Loucy (cell line): Measurements from ENCODE around the gene FOXD1.

Experiments
- H2AFZ ChIP-seq: fragments of 200-600 bp; sonication (generic); 2 replicates; pipeline ENCODE4 v1.6.0; 2016; ENCODE audit warnings: antibody characterized with exemption, mild to moderate bottlenecking, low read length, moderate library complexity
- H3F3A ChIP-seq: fragments of 200-600 bp; 2 replicates; pipeline ENCODE4 v1.6.0; 2016; ENCODE audit warnings: antibody characterized with exemption, low read depth, mild to moderate bottlenecking
- H3K27me3 ChIP-seq: fragments of 200-600 bp; sonication (generic); 2 replicates; pipeline ENCODE4 v1.6.1; 2014; ENCODE audit warnings: low read length, mild to moderate bottlenecking; ENCODE audit not compliant: insufficient read depth, poor library complexity, severe bottlenecking
- H3K36me3 ChIP-seq: fragments of 200-600 bp; sonication (generic); 2 replicates; pipeline ENCODE4 v1.6.1; 2016; ENCODE audit warnings: low read length; ENCODE audit not compliant: insufficient read depth
- H3K4me1 ChIP-seq: fragments of 200-600 bp; sonication (generic); 2 replicates; pipeline ENCODE4 v1.5.1; 2014; ENCODE audit warnings: low read length, mild to moderate bottlenecking; ENCODE audit not compliant: insufficient read depth, poor library complexity, severe bottlenecking
- H3K4me2 ChIP-seq: fragments of 200-600 bp; sonication (generic); 2 replicates; pipeline ENCODE4 v1.6.0; 2014; ENCODE audit warnings: antibody characterized with exemption, low read length, low read depth, mild to moderate bottlenecking; ENCODE audit not compliant: poor library complexity, severe bottlenecking
- H3K4me3 ChIP-seq: fragments of 200-600 bp; sonication (generic); 2 replicates; pipeline ENCODE4 v1.5.1; 2014; ENCODE audit warnings: low read length, mild to moderate bottlenecking, mixed read lengths; ENCODE audit not compliant: poor library complexity, severe bottlenecking
- H3K79me2 ChIP-seq: fragments of 200-600 bp; sonication (generic); 2 replicates; pipeline ENCODE4 v1.6.1; 2014; ENCODE audit warnings: low read length; ENCODE audit not compliant: insufficient read depth
- H3K9ac ChIP-seq: fragments of 200-600 bp; sonication (generic); 2 replicates; pipeline ENCODE4 v1.6.0; 2014; ENCODE audit warnings: mild to moderate bottlenecking, low read depth, low read length, moderate library complexity; ENCODE audit not compliant: poor library complexity, severe bottlenecking
- H3K9me2 ChIP-seq: fragments of 200-600 bp; sonication (generic); replicated peaks from 2 replicates; pipeline ENCODE4 v1.6.1; 2016; ENCODE audit warnings: low read depth, low read length, mixed read lengths
- H3K9me3 ChIP-seq: fragments of 200-600 bp; sonication (generic); 2 replicates; pipeline ENCODE4 v1.6.1; 2014; ENCODE audit warnings: mild to moderate bottlenecking, antibody characterized with exemption, low read length, low read depth; ENCODE audit not compliant: insufficient read depth
- H4K20me1 ChIP-seq: fragments of 200-600 bp; sonication (generic); 2 replicates; pipeline ENCODE4 v1.6.0; 2014; ENCODE audit warnings: antibody characterized with exemption, low read length, mild to moderate bottlenecking; ENCODE audit not compliant: insufficient read depth, poor library complexity, severe bottlenecking
- EZH2phosphoT487 ChIP-seq: fragments of 200-600 bp; IDR thresholded peaks from 2 replicates; pipeline ENCODE4 v1.6.1; 2018; ENCODE audit warnings: antibody characterized with exemption, mild to moderate bottlenecking, moderate library complexity, borderline replicate concordance
- TF ChIP-seq, protein P1 (sequence below): fragments of 200-600 bp; sonication (generic); conservative IDR thresholded peaks from 2 replicates; pipeline ENCODE4 v1.5.1; 2014; ENCODE audit warnings: mild to moderate bottlenecking, antibody characterized with exemption, low read length

Gene FOXD1

DNA sequence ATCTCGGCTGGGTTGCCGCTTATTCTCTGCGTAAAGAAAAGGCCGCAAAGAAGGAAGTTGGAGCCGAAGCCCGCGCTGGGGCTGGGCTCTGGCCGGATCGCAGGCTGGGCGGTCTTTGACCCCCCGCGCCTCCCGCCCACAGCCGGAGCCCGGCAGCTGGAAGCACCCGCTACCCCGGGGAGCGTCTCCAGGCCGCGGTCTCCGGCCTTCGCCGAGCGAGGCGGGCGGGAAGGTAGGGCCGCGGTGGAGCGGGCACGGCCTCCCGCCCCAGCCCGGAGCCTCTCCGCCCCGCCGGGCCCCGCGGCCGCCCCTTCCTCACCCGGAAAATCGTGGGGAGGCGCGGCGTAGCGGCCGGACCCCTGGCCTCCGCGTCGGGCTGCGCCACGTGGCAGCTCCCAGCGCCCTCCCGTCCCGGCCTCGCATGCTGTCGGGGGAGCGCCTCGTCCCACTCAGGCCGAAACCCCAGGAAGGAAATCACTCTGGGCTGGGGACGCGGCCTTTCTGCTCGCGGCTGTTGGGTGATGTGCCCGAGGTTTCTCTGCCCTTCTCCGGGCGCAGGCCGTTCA, 12.0 kb downstream of the FOXD1 start:
- Histone ChIP-seq H4K20me1 (no peaks in the 10 kb centered on the region), H3K4me2 (no peak overlapping the region), H3K9ac (no peak overlapping the region), H3K79me2 (no peaks in the 10 kb centered on the region), H3K4me3 (no peak overlapping the region), H3K36me3 (no peaks in the 10 kb centered on the region), H3K27me3 (no peaks in the 10 kb centered on the region), H3F3A (no peaks in the 10 kb centered on the region), H3K4me1 (no peaks in the 10 kb centered on the region), H3K9me3 (no peaks in the 10 kb centered on the region), H3K9me2 (no peaks in the 10 kb centered on the region), H2AFZ (no peak overlapping the region)
- TF ChIP-seq EZH2phosphoT487, result no peak
- TF ChIP-seq, protein P1, sequence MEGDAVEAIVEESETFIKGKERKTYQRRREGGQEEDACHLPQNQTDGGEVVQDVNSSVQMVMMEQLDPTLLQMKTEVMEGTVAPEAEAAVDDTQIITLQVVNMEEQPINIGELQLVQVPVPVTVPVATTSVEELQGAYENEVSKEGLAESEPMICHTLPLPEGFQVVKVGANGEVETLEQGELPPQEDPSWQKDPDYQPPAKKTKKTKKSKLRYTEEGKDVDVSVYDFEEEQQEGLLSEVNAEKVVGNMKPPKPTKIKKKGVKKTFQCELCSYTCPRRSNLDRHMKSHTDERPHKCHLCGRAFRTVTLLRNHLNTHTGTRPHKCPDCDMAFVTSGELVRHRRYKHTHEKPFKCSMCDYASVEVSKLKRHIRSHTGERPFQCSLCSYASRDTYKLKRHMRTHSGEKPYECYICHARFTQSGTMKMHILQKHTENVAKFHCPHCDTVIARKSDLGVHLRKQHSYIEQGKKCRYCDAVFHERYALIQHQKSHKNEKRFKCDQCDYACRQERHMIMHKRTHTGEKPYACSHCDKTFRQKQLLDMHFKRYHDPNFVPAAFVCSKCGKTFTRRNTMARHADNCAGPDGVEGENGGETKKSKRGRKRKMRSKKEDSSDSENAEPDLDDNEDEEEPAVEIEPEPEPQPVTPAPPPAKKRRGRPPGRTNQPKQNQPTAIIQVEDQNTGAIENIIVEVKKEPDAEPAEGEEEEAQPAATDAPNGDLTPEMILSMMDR, result no peak

DNA sequence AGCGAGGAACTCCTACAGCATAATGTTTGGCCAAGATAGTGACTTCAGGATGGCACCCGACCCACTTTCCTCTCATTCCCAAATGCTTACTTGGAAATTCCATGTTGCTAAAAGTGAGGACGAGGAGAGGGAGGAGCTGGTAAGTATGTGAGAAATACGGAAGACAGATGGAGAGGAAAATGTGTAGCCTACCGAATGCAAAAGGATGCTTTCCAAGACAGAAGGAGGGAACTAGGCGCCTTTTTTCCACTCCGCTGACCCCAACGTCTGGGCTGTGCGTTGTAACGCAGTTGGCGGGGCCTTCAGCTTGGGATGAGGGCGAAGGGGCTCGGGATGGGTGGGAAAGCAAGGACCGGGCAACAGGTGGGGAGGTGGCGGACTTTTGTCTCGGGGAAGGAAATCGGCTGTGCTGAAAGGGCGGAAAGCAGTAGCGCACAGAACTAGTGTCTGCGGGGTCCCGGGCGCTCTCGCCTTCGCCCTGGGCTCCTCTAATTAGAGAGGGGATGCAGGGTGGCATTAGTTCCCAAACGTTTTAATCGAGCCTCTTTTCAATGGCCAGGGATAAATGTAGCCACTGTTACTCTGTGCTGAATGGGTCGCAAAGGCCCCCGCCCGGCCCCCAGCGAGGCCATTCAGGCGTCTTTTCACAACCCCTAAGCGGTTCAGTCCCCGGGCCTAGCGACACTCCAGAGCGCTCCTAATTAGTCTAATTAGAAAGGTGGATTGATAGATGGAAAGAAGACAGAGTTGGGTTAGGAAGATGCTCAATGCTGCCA, 12.6 kb downstream of the FOXD1 start:
- Histone ChIP-seq H3K4me2 (no peak overlapping the region), H3K36me3 (no peaks in the 10 kb centered on the region), H3K9me2 (no peaks in the 10 kb centered on the region), H3K4me3 (no peak overlapping the region), H3F3A (no peaks in the 10 kb centered on the region), H2AFZ (no peak overlapping the region), H3K4me1 (no peaks in the 10 kb centered on the region), H3K9ac (no peak overlapping the region), H4K20me1 (no peaks in the 10 kb centered on the region), H3K27me3 (no peaks in the 10 kb centered on the region), H3K79me2 (no peaks in the 10 kb centered on the region), H3K9me3 (no peaks in the 10 kb centered on the region)
- TF ChIP-seq, protein P1, result no peak
- TF ChIP-seq EZH2phosphoT487, result no peak

GRCh38 chr5:73434907-73435306, 13.7 kb downstream of the FOXD1 start:
- H3K27me3 ChIP-seq, result no peaks in the 10 kb centered on the region
- TF ChIP-seq, protein P1, result no peak
- TF ChIP-seq EZH2phosphoT487, result no peak
- no peaks in the 10 kb centered on the region for H3K9me2 ChIP-seq
- no peak overlapping the region for H3K4me3 ChIP-seq
- H3F3A ChIP-seq, result no peaks in the 10 kb centered on the region
- no peaks in the 10 kb centered on the region for H3K79me2 ChIP-seq
- no peaks in the 10 kb centered on the region for H3K4me1 ChIP-seq
- no peaks in the 10 kb centered on the region for H3K36me3 ChIP-seq
- H3K9ac ChIP-seq, result no peak overlapping the region
- H3K4me2 ChIP-seq, result no peak overlapping the region
- H2AFZ ChIP-seq, result no peak overlapping the region
- no peaks in the 10 kb centered on the region for H4K20me1 ChIP-seq
- no peaks in the 10 kb centered on the region for H3K9me3 ChIP-seq
